NCI-H82 (cell line): ENCODE results near the gene GABRG3.
A peak's percentile ranks its signal among the peaks of the same experiment; 100 is the strongest.
"Not testable (repeated sequence)": the region's sequence is repeated elsewhere in the genome, so short reads cannot be mapped to it uniquely, and the experiment has no call there.

Experiments
- DNase-seq: peaks from one replicate; lab custom pipeline; 2025; lab: John Stamatoyannopoulos, UW

GABRG3 gene

GRCh38 chr15:27336676-27337075, 365.7 kb downstream of the GABRG3 start:
- DNase-seq: no peak

DNA sequence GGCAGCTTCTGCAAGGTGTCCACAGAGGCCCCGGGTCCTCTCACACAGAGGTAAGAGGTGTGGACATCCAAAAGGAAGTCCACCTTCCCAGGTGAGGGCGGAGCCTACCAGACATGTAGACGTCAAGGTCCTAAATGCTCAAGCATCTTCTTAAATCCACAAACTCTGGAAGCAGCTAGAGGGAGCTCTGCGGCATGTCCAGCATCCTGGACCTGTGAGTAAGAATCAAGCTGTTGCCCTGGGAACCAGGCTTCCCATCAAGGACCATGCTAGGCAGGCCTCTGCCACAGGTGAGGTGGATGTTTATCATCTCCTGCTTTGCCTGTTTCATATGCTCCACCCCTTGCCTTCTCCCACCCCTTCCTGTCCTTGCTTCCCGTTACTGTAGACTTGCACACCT, 368.2 kb downstream of the GABRG3 start:
- DNase-seq: peak; percentile 15

DNA sequence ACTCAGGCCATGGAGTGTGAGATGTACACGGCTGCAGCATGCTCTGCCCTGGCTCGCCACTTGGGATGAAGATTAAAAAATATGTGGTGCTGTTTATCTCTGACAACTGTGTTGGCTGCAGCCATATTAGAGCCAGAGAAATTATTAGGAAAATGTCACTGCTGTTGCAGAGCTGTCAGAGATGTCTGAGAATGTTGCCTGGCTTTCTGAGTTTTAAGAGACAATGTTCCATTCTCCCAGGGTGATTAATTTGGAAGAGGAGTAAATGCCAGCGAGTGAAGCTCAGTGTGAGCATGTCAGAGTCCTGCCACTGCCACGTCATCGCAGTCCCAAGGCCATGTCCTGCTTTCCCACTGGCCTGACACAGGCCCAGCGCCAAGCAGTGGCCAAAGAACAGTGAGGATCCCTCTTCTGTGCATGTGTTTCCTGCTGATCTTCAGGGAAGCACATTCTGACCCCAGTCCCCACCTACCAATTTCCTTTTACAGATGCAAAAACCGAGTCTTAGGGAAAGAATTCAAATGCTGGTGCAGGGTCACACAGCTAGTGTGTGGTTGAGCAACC, 370.9 kb downstream of the GABRG3 start:
- DNase-seq: no peak

DNA sequence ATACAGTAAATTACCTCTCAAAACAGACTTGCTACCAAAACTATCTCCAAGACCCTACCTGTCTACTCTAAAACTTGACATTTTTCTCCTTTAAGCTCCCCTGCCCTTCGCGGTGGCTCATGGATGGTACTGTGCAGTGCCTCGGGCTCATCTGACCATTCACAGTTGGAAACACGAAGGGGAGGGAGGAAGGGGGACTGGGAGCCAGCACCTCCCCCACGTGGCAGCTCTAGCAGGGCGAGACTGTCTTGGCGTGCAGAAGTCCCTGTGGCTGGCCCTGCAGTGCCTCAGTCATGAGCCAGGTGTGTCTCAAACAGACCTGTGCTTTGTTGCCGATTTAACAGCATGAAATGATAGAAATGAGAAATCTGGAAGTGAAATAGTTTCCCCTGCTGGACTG, 372.0 kb downstream of the GABRG3 start:
- DNase-seq: peak; percentile 48

- DNase-seq: peak; percentile 27
These were observed 381.2 kb downstream of the GABRG3 start for GRCh38 chr15:27352136-27352535.

DNA sequence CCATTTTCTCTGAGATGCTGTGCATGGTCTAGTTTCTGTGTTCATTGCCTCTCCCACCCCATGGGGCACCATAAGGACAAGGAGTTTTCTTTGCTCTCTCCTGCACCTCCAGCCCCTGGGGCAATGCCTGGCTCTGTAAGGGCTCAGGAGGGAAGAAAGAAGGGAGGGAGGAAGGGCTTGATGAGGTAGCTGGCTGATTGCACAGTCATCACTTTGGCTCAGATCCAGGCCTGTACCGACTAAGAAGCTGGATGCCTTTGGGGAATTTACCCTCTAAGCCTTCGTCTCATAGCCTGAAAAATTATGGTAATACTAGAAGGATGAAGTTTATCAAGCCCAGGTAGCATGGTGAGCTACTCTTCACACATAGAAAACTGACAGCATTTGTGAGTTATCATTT, 382.9 kb downstream of the GABRG3 start:
- DNase-seq: peak; percentile 52

DNA sequence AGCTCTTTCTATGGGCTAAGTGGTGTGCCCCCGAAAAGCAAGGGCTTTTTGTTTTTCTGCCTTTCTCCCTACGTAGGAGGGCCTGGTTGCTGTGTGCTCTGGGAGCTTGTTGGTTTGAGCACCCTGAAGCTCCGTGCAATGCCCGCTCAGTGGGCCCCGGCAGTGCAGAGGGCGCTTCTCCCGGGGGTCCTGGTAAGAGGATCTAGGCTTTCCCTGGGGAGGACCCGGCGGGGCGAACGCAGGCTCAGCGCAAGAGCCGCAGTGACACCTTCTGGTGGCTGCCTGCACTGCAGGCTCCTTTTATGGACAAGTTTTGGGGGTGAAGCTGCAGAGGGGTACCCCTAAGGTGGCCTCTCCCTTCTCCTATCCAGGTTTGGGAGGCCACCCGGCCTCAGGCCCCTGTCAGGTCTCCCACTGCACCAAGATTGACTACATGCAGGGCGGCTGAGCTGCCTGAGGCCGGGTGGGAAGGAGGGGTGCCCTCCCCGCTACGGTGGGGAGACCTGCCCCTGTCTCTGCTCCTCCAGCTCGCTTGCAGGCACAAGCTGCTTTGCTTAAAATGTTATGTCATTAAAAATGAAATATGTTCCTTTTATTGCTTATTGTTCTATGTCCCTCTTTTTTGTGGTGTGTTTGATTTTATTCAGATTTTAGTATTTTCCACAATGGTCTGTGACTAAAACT, 387.9 kb downstream of the GABRG3 start:
- DNase-seq: peak; percentile 62

DNA sequence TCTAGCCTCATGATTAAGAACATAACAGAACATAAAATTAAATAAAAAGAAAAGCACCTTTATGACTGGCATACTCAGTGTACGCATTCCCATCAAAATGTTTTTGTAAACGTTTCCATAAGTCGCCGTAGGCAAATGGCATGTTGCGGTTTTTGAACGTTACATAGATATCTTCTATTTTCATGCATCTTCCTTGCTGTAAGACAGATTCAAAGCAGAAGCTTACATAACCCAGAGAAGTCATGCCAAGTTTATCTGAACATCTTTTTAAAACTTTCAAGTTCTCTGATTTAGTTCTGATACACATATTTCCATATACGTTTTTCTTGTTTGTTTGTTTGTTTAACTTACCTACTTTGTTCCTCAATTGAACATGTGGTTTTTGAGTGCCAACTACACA, 388.6 kb downstream of the GABRG3 start:
- no peak for DNase-seq

DNA sequence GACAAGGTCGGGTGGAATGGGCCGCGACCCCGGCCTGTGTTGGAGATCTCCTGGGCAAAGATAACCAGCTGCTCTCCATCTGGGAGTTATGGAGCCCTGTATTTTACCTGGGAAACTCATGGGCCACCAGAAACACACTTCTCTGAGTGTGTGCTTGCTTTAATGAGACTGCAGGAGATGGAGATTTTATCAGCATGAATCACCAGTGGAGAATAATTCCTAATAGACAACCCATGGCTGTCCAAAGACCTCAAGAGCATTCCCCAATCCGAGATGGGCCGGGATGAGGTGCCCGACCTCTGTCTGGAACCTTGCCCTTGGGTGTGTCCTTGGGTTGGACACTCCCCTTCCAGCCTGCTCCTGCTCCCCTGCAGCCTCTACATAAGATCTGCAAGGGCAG, 389.3 kb downstream of the GABRG3 start:
- DNase-seq: no peak

DNA sequence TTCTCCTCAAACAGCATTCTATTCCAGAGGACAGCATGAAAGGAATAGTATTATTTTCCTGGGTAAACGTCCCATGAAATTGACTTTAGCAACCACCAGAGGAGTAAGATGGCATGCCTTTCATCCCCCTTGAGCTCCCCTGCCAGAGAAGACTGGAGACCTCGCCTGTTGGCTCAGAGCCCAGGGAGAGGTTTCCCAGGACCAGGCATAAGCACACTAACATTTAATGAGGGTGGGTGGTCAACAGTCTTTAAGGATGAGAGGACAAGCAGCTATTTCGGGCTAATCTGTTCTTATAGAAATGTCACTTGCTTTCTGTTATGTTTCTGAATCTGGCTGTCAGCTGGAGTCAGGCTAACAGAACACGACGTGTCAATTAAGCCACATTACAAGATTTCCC, 390.5 kb downstream of the GABRG3 start:
- DNase-seq: peak; percentile 10

DNA sequence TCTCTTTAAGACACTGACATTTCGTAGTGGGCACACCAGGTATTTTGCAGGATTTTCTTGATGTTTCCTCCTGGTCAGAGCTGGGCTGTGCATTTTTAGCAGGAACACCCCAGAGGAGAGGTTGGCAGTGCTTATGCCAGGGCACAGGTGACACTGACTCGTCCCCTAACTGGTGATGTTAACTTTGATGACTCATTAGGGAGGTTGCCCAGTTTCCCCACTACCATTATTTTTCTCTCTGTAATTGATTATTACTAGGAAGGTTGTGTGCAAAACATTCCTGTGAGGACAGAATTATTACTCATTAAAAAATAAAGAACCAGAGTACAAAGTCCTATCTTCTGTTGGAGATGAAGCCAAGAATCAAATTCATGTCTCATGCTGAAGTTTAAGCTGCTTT, 394.5 kb downstream of the GABRG3 start:
- no peak for DNase-seq

- not testable (repeated sequence) for DNase-seq
These were observed 406.4 kb downstream of the GABRG3 start for GRCh38 chr15:27377391-27377790.

DNA sequence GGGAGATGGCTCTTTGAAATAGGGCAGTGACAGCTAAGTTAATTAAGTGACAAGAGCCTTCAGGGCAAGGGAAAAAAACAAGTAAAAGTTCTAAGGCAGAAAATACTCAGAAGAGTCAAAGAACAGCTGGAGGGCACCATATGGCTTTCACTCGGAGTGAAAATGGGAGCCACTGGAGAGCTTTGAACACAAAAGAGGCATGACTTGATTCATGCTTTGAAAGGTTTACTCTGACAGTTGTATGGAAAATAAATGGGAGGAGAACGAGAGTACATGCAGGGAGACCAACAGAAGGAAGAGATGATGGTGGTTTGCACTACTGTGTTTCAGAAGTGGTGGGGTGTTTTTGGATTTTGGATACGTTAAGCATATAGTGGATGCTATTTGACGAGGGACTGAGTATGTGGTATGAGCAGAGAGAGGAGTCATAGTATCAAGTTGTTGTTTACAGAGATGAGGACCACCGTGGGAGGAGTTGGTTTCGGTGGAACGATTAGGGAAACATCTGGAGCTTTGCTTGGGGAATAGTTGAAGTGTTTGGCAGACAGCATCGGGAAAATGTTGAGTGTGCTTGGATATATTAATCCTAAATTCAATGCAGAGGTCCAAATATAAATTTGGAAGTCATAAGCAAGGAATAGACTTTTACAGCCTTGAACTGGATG, 411.5 kb downstream of the GABRG3 start:
- DNase-seq: peak; percentile 63

- DNase-seq: no peak
These were observed 412.7 kb downstream of the GABRG3 start for GRCh38 chr15:27383726-27384125.

DNA sequence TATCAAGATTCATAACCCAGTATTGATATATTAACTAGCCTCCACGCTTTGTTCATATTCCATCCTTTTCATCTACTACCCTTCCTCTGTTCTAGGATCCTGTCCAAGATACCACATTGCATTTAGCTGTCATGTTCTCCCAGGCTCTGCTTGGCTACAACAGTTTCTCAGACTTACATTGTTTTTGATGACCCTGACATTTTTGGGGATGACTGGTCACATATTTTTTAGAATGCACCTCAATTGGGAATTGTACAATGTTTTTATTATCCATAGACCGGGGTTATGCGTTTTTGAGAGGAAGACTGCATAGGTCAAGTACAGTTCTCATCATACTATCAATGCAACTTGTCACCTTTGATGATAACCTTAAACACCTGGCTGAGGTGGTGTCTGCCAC, 421.2 kb downstream of the GABRG3 start:
- DNase-seq: no peak

- DNase-seq: no peak
These were observed 425.5 kb downstream of the GABRG3 start for GRCh38 chr15:27396521-27396920.

- no peak for DNase-seq
These were observed 426.0 kb downstream of the GABRG3 start for GRCh38 chr15:27396996-27397395.

DNA sequence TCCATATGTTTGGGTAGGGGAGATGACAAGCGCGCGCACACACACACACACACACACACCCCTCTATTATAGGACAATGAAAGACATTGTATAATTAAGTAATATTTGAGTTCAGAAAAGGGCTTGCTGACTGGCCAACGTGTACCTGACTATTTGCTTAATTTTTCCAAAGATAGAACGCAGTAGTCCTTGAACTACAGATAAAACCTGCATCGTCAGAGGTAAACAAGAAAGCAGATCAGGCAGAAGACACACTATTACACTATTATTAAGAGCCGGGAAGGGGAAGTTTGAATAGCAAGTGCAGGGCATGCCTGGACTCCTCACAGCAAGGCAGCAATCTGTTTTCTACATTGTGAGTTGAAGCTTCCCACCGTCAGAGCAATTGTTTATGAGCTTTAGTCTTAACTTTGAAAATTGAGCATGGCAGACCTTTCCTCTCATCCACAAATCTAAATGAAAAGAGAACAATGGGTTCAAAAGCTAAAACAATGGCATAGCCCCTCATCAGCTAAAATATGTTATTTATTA, 427.7 kb downstream of the GABRG3 start:
- DNase-seq: no peak

GRCh38 chr15:27399241-27399640, 428.3 kb downstream of the GABRG3 start:
- DNase-seq: peak; percentile 15

DNA sequence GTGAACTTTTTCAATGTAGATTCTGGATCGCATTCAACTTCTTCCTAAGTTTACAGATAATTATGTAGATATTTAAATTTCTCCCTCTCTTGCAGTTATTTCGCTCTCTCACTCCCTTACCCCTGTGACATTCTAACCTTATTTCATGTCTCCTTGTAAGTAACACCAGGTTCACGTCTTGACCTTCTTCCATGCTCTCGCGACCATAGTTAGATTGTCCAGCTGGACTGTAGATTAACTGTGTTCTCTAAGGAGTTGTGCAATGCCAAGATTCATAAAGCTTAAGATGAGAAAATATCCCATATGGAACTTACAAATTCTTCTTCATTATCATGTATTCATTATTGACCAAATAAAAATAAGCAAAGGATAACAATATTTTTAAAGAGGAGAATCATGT, 430.5 kb downstream of the GABRG3 start:
- peak; percentile 76 for DNase-seq

GRCh38 chr15:27408428-27408827, 437.4 kb downstream of the GABRG3 start:
- no peak for DNase-seq

DNA sequence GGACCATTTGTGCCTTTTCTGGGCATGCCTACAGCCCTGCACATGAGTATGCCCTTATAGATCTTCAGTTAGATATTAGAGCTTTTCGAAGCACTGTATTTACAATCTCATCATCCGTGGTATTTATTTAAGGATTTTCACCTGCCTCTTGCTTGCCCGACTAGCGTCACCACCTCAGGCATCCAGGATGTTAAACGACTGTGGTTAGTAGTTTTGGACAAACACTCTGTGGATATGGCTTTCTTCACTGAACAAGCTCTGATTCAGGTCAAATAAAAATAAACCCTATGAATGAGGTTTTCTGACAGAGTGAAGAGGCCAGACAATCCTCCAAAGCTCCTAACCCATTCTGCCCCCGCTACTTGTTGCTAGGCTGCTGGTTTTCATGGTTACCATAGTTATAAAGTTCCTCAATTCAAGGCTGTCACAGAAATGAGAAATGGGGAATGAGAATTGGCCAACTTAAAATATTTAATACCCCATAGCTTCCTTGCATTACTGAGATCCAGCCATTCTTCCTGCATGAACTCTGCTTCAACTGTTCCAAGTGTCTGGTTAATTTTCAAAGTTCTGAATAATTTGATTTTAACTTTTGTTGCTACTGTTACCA, 440.1 kb downstream of the GABRG3 start:
- no peak for DNase-seq

GRCh38 chr15:27412415-27412814, 441.4 kb downstream of the GABRG3 start:
- no peak for DNase-seq
